CD4-positive, alpha-beta T cell treated with Interleukin-15 for 1 hour (primary cell): Measurements from ENCODE around the gene CDC42BPG.

Experiments
- DNase-seq: peaks from one replicate; pipeline ENCODE4 v3.0.0-alpha.2; 2020

Gene CDC42BPG

DNA sequence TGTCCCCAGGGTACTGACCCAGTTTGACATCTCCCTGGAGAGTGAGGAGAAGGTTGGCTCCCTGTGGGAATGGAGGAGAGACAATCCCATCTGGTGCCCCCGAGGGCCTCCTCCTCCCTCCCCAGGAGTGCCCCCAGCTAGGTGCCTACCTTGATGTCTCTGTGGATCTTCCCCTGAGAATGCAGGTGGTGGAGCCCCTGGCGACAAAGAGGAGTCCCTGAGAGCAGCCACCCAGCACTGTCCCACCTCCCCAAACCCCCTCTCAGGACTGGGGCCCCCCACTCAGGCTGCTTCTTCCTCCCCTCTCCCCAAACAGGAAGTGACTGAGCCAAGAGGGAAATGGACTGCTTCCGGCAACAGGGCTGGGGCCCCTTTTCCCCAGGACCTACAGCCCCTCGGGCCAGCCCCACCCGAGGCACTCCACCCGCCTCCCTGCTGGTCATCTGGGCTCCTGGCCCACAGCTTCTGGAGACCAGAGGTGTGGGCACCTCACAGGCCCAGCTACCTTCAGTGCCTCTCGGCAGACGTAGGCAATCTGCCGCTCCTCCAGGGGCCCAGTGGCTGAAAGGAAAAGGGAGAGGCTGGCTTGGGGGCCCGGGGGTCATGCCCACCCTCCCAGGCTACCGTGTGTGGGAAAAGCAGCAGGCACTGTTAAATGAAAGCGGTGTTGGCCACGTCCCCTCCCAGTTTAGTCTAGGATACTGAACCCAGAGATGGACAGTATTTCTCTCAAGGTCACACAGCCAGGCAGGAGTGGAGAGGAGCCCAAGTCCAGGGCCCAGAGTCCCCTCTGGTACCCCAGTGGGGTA lies 42.7 kb downstream of the CDC42BPG start:
- DNase-seq: no peak

DNA sequence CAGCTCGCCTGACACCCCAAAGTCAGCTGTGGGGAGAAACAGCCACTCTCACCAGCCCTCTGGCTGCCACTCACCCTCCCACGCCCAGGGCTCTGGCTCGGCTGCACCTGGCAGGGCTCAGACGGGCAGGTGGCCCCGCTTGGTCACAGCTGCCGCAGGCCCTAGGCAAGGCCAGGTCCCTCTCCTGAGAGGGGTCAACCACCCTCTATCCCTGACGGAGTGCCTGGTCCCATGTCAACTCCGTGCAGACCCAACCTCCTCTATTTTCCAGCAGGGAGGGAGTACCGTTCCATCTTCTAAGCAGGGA lies 43.3 kb downstream of the CDC42BPG start:
- DNase-seq: no peak

DNA sequence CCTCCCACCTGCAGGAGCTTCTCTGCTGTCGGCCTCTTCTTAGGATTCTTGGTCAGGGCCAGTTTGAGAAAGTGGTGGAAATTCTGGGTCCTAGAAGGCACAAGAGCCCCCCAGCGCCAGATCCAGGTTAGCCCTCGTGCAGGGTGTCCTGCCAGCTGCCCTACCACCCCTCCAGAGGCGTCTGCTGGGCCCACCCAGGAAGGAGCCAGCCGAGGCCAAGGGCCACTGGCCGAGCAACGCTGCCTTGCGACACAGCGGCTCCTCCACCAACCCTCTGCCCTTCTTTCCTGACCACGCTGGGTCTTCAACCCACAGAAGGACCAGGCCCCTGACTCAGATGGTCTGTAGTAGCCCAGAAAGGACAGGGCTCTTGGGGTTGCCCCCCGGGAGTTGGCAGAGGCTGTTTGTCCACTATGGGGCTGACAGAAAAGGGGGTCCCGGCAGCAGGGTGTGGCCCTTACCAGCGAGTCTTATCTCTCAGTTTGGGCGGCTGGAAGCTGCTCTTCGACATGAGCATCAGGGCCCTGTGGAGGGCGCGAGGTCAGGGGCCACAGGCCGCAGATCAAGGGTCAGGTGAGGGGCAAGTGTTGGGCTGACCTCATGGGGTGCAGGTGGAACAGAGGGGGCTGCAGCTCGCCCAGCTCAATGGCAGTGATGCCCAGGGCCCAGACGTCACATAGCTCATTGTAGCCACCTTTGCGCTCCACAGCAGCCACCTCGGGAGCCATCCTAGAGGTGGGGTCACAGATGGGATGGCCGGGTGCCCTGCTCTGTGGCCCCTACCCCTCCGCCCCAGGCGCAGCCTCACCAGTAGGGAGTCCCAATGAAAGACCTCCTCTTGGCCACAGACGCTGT lies 43.9 kb downstream of the CDC42BPG start:
- DNase-seq: no peak

GRCh38 chr11:64799623-64800302 lies 44.7 kb downstream of the CDC42BPG start:
- no peak for DNase-seq

DNA sequence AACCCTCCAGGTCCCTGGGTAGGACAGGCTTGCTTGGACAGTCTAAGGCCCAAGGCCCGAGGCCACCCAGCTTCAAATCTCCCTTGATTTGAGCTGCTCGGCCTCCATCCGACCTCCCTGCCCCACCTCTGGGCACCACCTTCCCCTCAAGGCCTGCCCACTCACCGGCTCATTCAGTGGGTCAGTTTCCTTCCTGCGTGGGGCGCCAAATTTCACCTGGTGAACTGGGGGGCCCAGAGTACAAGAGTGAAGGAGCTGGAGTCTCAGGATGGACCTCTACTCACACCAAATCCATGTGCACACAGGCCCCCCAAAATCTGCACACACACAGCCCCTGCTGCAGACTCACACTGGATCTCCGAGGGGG lies 45.2 kb downstream of the CDC42BPG start:
- DNase-seq: no peak

GRCh38 chr11:64796757-64797541 lies 47.5 kb downstream of the CDC42BPG start:
- no peak for DNase-seq

GRCh38 chr11:64796047-64796756 lies 48.3 kb downstream of the CDC42BPG start:
- DNase-seq: no peak

DNA sequence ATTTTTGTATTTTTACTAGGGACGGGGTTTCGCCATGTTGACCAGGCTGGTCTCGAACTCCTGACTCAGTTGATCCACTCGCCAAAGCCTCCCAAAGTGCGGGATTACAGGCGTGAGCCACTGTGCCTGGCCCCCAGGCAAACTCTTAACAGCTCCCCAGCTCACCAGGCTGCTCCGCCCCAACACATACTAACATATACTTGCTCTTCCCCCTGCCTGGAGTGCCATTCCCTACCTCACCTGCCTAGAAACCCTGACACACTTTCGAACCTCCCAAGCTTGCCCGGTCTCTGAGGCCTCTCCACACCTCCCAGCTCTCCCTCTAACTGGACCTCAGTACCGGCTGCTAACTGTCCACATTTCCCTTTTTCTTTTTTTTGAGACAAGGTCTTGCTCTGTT lies 49.9 kb downstream of the CDC42BPG start:
- DNase-seq: no peak

DNA sequence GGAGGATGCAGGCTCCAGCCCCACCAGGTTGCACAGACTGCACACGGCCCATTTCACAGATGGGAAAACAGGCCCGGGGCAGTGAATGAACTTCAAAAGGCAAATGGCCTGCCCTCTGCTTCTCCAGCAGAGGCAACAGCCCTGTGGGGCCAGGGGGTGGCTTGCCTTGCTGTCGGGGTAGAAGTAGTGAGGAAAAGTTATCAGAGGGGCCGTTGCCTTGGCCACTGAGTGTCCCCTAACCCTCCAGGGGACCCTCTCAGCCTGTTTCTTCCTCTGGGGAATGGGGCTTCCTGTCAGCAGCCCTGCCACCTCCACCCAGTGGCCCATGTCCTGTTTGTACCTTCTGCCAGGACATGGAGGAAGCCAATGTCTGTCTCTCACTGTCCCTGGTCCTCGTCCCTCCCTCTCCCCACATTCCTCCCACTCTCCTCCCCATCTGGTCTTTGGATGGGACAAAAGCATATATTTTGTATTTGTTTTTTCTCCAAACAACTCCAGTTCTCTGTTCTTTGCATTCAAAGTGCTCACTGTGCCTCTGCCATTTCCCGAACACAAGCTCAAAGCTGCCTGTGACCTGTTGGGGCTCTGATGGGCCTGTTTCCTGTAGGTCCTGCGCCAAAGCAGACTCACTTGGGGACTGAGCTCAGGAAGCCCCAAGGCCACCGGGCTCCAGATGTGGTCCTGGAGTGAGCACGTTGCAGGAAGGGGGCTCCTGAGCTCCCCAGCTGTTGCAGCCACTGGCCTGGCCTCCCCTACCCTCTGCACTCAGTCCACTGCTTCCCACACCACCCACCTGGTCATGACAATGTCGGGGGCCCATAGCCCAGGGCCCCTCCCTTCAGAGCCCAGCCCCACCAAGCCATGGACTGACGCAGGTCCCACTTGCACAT lies 50.9 kb downstream of the CDC42BPG start:
- DNase-seq: no peak

DNA sequence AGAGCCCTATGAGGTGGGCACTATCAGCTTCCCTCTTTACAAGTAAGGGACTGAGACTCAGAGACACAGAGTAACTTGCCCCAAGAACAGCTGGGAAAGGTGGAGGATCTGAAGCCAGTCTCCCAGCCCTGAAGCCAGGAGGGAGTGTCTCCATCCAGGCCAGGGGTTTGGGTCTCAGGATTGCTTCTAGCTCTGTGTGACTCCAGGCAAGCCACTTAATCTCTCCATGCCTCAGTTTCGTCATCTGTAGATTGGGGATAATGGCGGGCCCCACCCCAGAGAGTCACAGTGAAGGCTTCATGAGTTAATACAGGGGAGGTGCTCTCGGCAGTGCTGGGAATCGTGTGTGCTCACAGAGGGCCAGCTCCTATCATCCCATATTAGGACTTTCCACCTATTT lies 52.0 kb downstream of the CDC42BPG start:
- no peak for DNase-seq

- no peak for DNase-seq
Observed at GRCh38 chr11:64791781-64792291, 52.6 kb downstream of the CDC42BPG start.

DNA sequence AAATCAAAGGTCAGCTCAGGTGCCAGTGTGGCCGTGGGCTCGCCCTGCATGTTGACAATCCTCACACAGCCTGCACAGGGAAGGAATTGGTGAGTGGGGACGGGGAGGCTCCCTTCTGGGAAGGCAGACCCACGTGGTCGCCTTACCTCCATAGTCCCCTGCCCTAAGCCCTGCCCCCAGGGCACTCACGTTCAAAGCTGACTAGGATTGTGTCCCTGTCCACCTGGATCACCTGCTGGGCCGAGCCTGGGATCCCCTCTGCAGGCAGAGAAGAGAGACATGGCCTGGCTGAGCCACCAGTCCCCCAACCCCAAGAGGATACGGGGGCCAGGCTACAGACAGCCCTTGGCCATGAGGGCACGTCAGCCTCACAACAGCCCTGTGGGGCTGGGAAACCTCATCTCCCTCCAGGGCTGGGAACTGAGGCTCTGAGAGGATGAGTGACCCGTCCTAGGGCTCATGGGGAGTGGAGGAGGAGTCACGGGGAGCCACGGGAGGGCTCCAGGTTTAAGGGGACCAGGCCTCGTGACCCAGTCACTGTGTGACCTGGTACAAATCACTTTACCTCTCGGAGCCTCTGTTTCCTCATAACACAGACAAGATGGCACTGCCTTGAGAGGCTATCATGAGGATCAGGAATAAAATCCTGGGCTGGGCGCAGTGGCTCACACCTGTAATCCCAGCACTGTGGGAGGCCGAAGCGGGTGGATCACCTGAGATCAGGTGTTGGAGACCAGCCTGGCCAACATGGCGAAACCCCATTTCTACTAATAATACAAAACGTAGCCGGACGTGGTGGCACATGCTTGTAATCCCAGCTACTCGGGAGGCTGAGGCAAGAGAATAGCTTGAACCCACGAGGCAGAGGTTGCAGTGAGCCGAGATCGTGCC lies 54.0 kb downstream of the CDC42BPG start:
- no peak for DNase-seq

DNA sequence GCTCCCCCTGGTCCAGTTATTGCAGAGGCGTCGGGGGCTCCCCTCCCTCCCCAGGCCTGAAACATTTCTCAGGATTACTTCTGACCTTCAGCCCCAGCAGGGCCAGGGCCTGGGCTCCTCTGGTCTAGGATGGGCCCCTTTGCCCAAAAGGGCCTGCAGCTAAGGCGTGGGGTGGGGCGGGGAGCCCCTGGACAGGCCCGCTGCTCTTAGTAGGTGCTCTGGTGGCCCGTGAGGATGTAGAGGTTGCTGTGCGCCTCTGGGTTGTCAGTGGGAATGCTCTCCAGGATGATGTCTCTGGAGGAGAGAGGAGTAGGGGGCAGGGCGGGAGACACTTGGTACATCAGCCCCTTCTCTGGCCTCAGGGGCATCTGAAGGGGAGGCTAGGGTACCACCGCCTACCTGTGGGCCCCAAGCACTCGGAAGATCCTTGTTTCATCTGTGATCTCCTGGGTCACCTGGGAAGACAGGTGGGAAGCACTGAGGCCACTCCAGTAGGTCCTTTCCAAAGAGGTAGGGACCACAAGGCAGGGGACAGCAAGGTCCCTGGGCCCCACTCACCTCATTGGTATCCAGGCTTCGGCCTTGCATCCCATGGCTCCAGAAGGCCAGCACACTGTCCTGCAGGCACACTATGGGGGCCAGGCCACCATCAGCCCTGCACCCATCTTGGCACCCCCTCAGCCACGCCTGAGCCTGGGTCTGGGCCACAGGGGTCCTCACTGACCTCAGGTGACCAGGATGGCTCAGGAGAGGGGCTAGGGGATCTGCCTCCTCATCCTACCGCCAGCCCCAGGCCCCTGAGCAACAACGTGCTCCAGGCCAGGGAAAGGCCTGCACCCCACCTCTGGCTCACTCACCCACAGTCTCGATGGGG lies 54.9 kb downstream of the CDC42BPG start:
- DNase-seq: no peak

DNA sequence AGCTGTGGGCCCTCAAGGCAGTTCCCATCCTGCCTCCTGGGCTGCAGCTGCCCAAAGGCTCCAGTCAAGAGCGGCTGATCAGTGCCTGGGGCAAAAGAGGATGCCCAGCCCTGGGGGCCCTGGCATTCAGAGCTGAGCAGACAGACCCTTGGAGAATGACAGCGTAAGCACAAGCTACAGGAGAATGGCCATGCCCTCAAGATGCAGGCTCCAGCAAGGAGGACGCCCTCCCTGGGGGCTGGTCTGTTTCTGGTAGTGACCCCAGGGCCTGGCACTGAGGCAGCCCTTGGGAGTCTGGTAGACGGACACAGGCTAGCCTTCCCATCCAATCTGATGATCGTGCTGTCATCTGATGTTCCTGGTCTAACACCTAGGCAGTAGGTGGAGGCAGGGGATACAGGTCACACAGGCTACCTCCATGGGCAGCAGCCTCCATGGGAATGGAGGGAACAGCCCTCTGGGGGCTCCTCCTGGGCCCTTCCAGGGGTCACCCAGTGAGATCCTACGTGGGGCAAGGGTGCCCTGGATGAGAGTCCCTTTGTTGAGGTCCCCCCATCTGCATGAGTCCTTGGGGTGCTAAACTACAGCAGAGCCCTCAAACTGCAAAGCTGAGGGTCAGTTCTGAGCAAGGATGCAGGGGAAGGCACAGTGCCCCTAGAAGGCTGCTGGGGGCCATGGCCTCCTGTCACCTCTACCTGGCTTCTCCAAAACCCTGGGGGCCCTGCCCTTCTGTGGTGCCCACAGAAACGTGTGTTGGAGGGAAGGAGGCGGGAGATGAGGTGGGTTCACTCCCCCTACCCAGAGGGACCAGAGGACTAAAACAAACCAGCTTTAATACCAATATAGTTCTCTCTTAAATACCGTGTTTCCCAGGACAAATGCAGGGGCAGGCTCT lies 55.9 kb downstream of the CDC42BPG start:
- no peak for DNase-seq

DNA sequence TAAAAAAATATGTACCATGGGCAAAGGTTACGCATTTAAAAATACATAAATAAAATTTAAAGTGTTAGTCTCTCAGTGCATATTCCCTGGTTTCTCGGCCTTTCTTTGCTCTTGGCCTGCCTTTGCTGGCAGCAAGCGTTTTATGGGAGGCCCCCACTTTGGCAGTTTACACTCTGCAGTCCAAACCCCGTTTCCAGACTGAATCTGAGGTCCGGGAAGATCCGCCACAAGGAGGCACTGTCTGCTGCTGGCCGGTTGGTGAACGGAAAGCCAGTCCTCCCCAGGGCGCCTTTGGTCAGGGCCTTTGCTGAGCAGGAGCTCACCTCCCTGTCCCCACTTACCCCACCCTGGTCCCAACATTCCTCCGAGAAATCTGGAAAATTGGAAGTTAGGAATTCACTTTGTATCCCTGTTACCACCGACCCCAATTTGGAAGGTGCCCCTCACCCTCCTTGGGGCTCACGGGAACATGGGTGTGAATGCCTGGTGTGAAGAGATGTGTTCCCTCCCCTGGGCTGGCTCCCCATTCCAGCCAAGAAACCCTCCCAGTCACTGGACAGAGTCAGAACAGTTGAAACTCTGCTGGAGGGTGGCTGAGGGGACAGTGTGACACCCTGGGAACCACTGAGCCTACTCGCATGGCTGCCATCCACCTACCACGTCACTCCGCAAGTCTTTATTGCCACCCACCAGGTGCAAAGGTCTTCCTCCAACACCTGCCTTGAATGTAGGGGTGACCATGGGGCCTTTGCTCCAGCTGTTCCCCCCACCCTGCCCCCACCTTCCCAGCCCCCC lies 56.7 kb downstream of the CDC42BPG start:
- DNase-seq: peak; percentile 66

DNA sequence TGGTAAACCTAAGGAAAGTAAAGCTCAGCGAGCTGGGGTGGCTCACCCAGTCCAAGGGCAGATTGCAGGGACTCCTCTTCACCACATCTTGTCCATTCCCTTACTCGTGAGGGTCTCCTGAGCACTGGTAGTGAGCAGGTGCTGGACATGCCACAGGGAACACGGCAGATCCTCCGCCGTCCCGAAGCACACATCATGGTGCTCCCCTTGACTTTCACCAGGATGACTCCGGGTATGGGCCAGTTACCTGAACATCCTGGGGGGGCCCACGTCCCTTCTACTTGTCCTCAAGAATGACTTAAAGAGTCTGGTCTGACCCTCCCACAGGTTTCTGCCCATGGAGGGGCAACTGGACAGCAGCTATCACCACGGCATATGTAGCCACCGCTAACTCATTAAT lies 58.1 kb downstream of the CDC42BPG start:
- DNase-seq: no peak
